Inferior parietal cortex (tissue), 1 donor: ENCODE data around the gene LPAR6.

Experiments used
- DNase-seq: peaks from one replicate; pipeline ENCODE4 v3.0.0-alpha.2; 2016; ENCODE audit errors: extremely low spot score

Gene LPAR6

GRCh38 chr13:48377857-48378256, 35.1 kb downstream of the LPAR6 start:
- no peak for DNase-seq

GRCh38 chr13:48370815-48371214, 42.1 kb downstream of the LPAR6 start:
- DNase-seq = no peak

- no peak for DNase-seq
Observed at GRCh38 chr13:48369988-48370387, 42.9 kb downstream of the LPAR6 start.
